ENCODE measurements around the gene ABI1. TPM values are rescaled to one million over a fixed set of nuclear protein-coding genes. Genes with fewer than 3 reads are reported as not detected.
"Not testable (repeated sequence)": the region's sequence is repeated elsewhere in the genome, so short reads cannot be mapped to it uniquely, and the experiment has no call there.

Gene ABI1
- total RNA-seq, 6 experiments from 2014 or later = 13.4 to 25.3 (median 17.4) TPM

DNA sequence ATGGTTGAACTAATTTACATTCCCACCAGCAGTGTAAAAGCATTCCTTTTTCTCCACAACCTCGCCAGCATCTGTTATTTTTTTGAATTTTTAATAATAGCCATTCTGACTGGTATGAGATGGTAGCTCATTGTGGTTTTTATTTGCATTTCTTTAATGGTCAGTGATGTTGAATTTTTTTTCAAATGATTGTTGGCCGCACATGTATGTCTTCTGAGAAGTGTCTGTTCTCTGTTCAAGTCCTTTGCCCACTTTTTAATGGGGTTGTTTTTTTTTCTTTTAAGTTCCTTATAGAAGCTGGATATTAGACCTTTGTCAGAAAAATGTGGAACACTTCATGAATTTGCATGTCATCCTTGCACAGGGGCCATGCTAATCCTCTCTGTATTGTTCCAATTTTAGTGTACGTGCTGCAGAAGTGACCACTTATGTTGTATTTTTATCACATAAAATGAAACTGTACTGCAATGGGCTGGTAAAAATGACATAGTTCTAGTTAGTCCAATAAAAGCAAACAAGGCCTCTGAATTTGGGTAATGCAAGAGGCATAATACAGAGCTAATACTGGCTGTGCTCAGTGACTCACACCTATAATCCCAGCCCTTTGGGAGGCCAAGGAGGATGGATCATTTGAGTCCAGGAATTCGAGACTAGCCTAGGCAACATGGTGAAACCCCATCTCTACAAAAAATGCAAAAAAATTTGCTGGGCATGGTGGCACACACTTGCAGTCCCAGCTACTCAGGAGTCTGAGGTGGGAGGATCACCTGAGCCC lies 70.3 kb downstream of the ABI1 start:
- WGBS (ENCODE audit: insufficient coverage, low coverage, low lambda C conversion rate, missing lambda C conversion rate) = 92% methylated on average over 4 of the region's 4 CpGs
- DNase-seq (no peak), ATAC-seq (no peak)
- Histone ChIP-seq H3K27me3 (no peaks in the 10 kb centered on the region), H3K9me3 (no peaks in the 10 kb centered on the region), H3K36me3 (no peaks in the 10 kb centered on the region), H3K4me3 (no peak overlapping the region), H3K4me1 (peaks cover 0 to 9% (median 2%) of the 10 kb centered on the region in 4 donors), H3K27ac (no peak overlapping the region)
- no peak for TF ChIP-seq POLR2A (IDR thresholded peaks at IDR 0.05)
- TF ChIP-seq, protein P1, sequence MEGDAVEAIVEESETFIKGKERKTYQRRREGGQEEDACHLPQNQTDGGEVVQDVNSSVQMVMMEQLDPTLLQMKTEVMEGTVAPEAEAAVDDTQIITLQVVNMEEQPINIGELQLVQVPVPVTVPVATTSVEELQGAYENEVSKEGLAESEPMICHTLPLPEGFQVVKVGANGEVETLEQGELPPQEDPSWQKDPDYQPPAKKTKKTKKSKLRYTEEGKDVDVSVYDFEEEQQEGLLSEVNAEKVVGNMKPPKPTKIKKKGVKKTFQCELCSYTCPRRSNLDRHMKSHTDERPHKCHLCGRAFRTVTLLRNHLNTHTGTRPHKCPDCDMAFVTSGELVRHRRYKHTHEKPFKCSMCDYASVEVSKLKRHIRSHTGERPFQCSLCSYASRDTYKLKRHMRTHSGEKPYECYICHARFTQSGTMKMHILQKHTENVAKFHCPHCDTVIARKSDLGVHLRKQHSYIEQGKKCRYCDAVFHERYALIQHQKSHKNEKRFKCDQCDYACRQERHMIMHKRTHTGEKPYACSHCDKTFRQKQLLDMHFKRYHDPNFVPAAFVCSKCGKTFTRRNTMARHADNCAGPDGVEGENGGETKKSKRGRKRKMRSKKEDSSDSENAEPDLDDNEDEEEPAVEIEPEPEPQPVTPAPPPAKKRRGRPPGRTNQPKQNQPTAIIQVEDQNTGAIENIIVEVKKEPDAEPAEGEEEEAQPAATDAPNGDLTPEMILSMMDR (IDR thresholded peaks at IDR 0.05) = no peak
- intact Hi-C loops (cut with DNase I) = no loop called here

DNA sequence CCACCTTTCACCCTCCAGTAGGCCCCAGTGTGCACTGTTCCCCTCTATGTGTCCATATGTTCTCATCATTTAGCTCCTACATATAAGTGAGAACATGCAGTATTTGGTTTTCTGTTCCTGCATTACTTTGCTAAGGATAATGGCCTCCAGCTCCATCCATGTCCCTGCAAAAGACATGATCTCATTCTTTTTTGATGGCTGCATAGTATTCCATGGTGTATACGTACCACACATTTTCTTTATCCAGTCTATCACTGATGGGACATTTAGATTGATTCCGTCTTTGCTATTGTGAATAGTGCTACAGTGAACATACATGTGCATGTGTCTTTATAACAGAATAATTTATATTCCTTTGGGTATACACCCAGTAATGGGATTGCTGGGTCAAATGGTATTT lies 71.0 kb downstream of the ABI1 start:
- H3K4me1 ChIP-seq; H3K27ac ChIP-seq; DNase-seq; H3K4me3 ChIP-seq; H3K27me3 ChIP-seq; H3K36me3 ChIP-seq; H3K9me3 ChIP-seq; intact Hi-C loops (cut with DNase I); ATAC-seq: not testable (repeated sequence)
- WGBS (ENCODE audit: insufficient coverage, low coverage, low lambda C conversion rate, missing lambda C conversion rate) = 95% methylated on average over 2 of the region's 2 CpGs

DNA sequence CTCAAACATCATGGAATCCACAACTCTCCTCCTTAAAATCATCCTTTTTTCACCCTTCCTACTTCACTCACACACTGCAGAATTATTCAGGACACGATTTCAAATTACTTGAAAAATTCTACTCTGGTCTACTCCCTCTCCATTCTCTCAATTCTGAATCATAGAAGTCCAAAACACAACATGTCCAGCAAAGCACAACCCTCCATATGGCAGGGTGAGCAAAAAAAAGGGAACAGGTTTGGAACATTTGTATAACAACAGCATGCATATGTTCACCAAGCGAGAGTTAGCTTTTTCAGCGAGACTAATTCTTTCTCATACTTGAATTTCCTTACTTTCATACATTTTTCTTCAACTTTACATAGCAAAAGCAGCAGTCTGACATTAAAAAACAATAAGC lies 73.4 kb downstream of the ABI1 start:
- TF ChIP-seq, protein P1 (IDR thresholded peaks at IDR 0.05) = no peak
- TF ChIP-seq POLR2A (IDR thresholded peaks at IDR 0.05) = no peak
- H3K36me3 ChIP-seq = no peaks in the 10 kb centered on the region
- no peaks in the 10 kb centered on the region for H3K9me3 ChIP-seq
- H3K4me3 ChIP-seq = no peak overlapping the region
- H3K27me3 ChIP-seq = no peaks in the 10 kb centered on the region
- H3K27ac ChIP-seq = no peak overlapping the region
- no peak for ATAC-seq
- no peak for DNase-seq
- intact Hi-C loops (cut with DNase I) = no loop called here
- peaks cover 0 to 3% (median 0%) of the 10 kb centered on the region in 4 donors for H3K4me1 ChIP-seq
- 97% methylated on average over 3 of the region's 3 CpGs for WGBS (ENCODE audit: insufficient coverage, low coverage, low lambda C conversion rate, missing lambda C conversion rate)

DNA sequence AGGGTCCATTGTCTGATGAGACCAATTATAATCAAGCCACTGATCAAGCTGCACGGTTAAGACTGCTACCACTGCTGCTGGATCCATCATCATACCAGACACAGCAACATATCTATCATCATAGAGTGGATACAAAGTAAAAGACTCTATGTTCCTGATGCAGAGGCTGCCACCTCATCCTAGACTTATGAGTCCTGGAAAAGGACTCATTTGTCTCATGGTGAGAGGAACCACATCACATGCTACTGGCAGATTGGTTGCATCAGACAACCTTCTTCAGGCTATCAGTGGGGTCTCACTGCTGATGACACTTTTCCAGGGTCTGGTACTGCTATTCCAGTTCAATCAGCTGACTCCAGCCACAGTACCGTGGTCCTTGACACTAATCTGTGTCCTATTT lies 79.0 kb downstream of the ABI1 start:
- WGBS (ENCODE audit: insufficient coverage, low coverage, low lambda C conversion rate, missing lambda C conversion rate) = 100% methylated on average over 2 of the region's 2 CpGs

More for the DNA sequence above, 79.0 kb downstream of the ABI1 start:
- Histone ChIP-seq H3K36me3 (no peaks in the 10 kb centered on the region), H3K9me3 (no peaks in the 10 kb centered on the region), H3K4me1 (no peaks in the 10 kb centered on the region), H3K27me3 (no peaks in the 10 kb centered on the region), H3K27ac (no peak overlapping the region), H3K4me3 (no peak overlapping the region)
- DNase-seq (no peak), ATAC-seq (no peak)
- intact Hi-C loops (cut with DNase I) = no loop called here
- no peak for TF ChIP-seq POLR2A (IDR thresholded peaks at IDR 0.05)
- TF ChIP-seq, protein P1 (IDR thresholded peaks at IDR 0.05) = no peak
